Inflammatory macrophage treated with lipopolysaccharide for 1 hour (primary cell): ENCODE results near the gene PTPRC.

Experiments used
- DNase-seq, 2 donors: peaks; one replicate each; pipeline ENCODE4 v3.0.0-alpha.2; 2020 to 2022

The PTPRC gene

DNA sequence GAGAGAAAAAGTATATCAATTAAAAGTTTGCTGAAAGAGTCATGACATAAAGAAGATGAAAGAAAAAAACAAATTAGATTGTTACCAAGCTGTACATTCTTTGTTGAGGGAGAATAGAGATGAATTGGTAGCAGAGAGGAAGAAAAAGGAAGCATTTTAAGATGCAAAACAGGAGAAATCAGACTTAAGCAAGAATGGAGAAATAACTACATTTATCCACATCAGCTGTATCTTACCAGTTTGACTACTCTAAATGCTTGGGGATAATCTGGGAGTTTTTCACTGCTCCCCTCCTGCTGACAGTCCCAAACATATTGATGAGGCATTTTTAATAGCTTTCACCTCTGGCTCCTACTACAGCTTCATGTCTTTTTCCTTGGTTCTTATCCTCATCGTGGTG, 16.8 kb upstream of the PTPRC start:
- peak; percentile 60 to 69 for DNase-seq

DNA sequence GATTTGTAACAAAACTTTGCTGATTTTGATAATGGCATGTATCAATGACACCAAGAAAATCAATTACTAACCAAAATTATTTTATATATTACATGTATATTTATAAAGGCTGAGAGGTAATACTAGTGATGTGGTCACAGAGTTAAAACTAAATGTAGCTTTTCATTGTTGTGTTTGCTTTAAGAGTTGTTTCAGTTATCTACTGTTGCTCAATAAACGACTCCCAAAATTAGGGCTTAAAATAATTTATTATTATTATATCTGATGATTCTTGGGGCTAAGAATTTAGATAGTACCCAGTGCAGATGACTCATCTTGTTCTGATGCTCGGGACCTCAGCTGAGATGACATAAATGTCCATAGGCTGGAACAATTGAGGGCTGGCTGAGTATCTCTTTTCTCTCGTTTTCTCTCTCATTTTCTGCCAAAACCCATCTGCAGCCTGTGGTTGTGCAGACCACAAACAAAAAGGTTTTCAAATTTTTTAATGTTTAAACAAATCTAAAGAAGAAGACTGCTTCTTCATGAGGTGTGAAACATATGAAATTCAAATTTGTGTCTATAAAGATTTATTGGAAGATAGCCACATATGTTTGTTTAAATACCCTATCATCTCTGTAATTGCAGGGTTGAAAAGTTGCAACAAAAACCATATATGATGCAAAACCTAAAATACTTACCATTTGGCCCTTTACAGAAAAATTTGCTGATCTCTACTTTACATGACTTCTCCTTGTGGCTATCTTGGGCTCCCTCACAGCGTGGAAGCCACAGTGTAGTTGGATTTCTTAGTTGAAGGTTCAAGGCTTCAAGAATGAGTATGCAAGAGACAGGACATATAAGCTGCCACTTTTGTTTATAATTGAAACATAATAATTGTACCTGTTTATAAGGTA, 14.8 kb upstream of the PTPRC start:
- DNase-seq, result no peak

DNA sequence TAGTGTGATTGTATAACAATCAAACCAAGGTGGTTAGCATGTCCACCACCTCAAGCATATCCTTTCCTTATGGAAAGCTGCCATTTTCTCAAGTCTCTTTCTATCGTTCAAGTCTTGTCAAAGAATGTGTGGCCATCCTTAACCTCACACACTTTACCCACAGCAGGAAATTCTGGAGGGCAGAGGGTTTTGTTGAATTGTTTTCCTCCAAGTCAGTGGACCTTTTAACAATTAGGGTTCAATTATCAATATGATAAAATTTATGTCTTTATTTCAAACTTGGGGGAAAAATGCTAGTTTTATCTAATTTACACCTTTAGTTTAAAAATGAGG, 14.2 kb upstream of the PTPRC start:
- DNase-seq, result no peak

DNA sequence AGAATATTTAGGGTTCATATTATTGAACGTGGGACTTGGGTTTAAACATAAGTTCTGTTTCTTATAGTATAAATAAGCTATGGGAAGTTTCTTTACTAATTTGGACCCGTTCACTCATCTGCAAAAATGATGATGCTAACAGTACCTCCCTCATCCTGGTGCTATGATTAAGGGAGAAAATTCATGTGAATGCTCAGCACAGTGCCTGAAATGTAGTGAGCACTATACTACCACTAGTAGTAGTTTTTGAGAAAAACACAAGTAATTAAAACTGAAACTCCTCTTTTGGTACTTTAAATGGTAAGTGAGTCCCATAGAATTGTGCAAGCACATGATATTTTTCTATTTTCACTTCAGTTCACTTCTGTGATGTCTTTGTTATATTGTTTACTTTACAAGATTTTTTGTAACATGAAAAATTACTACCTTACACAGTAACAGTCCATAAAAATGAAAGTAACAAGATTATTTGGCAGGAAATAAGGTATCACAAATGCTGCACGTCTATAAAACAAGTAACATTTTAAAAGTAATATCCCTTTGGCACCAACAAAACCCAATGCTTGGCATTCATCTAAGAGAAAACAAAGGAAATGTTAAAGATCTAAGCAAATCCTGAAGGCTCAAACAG, 11.3 kb upstream of the PTPRC start:
- DNase-seq, result no peak

DNA sequence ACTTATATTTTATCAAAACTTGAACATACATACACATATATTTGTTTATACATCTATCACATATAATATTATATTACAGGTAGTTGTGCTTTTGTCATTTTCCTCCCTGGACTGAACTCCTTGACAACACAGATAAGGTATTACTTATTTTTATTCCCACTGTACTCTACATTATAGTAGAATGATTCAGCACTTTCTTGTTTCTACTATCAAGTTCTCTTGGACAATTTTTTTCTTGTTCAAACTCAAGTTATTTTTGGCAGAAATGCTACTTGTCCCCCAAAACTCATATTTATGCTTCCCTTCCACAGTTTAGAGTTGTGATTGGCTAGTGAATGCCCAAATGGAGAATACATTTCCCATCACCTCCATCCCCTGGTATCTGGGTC, 10.8 kb upstream of the PTPRC start:
- no peak for DNase-seq

DNA sequence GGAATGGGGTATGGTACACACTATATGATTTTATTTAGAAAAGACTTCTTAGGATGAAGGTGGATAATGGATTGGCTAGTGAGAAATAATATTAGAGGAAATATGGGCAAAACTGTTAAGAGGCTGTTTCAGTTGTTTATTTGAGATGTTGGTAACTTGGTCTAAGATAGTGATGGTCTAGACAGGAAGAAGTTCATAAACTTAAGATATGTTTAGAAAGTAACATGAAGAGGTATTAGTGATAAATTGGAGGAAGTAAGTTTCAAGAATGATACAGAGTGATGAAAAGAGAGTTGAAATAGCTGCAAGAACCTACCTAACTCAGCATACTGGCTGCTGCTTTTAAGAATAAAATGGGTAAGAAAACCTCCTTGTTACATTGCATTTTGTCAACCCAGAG, 9.2 kb upstream of the PTPRC start:
- no peak for DNase-seq

DNA sequence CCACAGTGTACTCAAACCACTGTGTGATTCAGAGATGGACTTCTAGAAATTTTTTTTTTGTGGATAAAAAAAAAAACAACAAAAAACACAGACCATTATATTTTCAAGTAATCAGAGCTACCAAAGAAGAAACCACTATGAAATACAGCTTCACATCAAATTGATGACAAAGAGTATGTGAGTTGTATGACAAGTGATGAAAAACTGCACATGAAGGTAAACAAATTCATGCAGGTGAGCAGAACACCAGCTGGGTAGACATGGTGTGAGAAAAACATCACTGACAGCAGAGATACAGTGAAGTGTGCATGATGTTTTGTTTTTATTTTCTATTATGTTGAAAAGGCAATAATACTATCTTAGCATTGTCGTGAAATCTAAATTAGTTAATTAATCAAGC, 8.0 kb upstream of the PTPRC start:
- DNase-seq, result no peak

DNA sequence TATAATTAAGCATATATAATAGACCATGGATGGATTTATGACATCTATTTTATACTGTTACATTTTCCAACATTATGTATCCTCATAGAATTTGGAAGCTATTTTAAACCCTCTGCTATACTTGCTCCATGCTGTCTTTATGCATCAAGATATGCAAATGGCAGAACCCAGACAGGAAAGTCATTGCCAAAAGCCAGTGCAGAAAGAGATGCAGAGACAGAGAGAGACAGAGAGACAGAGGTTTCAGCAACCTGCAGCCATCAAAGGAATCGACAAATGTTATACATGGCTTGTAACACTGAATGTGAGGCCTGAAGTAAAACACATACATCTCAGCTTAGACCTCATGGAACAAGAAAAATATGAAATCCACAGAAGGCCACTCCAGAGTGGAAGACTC, 7.5 kb upstream of the PTPRC start:
- no peak for DNase-seq

DNA sequence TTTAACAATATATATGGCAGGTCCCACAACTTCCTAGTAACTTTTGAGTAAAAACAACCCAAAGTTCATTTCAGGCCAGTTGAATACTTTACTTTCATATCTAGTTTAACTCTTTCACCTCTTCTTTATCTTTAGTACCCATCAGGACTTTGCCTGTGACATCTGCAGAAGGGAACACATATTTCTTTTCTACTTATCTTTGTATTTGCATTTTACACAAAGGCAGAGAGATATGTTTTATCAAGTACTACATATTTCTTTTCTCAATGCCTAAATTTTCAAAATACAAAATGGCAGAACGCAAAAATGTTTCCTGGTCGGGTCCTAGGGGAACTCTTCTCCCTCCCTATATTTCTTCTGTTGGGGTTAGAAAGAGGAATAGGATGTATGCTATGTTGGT, 6.8 kb upstream of the PTPRC start:
- DNase-seq, result no peak

DNA sequence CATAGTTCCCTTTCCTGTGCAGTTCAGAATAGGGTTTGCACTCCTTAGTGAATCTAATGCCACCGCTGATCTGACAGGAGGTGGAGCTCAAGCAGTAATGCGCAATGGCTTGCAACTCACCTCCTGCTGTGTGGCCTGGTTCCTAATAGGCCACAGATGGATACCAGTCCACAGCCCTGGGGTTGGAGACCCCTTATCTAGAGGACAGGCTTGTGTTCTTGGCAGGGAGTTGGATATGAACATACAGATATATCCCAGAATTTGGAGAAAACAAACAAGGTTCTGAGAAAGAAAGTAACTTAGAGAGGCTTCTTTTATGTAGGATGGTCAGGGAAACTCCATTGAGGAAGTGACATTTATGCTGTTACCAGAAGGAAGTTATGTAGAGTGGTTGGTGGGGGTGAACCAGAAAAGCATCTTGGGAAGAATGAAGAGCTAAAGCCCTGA, 5.1 kb upstream of the PTPRC start:
- DNase-seq, result peak; percentile 70 to 83

DNA sequence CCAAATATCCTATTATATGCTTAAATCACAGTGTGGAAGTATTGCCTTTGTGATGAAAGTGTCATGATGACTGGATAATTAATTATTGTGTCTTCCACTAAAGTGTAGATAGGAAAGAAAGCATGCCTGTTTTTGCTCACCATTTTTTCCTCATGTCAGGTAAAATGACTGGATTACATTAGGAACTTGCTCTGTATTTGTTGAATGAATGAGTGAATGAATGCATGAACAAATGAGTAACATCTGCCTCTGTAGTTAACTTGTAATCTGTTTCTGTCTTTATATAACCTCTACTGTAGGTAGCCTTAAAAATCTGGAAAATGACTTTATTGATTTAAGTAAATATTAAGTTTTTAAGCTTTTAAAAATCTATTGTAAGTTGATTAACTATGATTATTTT, 2.9 kb upstream of the PTPRC start:
- no peak for DNase-seq

DNA sequence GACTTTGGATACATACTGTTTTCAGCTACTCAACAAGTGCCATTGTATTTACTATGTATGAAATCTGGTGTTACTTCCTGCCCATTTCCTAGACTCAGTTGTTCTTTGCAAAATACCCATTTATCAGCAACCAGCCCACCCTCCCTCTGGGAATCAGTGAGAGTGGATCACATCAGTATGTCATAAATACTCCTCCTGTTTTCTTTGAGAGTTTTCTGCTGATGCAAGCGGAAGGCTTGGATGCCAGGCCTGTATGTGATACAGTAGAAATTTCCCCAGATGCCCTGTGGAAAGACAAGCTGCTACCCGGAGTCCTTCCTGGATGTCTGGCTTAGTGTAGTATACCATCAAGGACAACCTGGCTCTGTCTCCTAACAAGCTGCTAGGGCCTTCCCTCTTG, 2.4 kb upstream of the PTPRC start:
- DNase-seq, result no peak

DNA sequence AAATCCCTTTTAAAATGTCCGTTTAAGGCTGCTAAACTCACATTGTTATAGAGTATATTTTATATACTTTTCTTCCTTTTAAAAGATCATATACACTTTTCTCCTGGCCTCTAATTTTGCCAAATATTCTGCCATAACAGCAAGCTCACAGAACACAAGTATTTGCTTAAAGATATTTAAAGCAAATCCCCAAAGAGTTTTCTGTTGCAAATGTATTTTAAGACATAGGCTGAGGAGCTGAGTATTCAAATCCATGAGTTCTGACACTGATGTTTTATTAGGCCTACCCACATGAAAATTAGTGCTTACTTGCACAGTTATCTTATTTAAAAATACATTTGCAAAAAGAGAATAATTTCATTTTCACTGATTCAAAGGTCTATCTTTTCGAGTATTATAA, 1.7 kb upstream of the PTPRC start:
- no peak for DNase-seq

DNA sequence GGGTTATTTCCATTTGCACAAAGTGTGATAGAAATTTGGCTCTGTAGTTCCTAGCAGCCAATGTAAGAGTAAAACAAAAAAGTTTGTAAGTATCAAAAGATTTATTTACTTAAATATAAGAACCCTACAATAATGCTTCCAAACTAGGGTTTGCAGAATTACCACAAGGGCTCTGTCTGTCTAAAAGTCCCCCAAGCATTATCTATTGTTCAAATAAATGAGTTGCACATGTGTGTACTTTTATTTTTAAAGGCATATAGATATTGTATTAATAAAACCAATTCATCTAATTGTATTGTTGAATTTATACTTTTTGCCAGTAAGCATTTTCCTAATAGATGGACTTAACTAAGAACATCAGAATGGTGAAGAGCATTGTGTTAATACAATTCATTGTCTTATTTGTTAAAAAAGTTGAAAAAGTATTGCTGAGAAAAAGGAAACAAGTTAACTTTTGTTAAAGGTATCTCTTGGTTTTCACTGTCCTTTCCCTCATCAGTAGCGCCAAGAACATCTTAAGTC, 863 bp upstream of the PTPRC start:
- DNase-seq, result no peak

DNA sequence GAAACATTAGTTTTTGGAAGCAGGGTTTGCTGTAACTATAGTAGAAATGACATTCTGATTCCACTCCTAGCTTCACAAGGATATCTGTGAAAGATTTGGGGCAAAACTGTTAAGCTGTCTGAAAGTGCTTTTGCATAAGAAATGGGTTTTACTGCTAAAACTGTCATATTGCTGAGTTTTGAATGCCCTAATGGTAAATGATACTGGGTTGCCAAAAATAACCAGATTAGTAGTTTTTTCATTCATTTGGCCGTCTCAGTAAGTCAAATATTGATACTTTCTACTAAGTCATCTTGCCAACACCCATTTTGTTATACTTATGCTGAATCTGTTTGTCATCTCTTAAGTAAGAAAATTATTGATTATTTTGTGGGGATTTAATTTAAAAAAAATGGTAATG, 399 bp upstream of the PTPRC start:
- no peak for DNase-seq

DNA sequence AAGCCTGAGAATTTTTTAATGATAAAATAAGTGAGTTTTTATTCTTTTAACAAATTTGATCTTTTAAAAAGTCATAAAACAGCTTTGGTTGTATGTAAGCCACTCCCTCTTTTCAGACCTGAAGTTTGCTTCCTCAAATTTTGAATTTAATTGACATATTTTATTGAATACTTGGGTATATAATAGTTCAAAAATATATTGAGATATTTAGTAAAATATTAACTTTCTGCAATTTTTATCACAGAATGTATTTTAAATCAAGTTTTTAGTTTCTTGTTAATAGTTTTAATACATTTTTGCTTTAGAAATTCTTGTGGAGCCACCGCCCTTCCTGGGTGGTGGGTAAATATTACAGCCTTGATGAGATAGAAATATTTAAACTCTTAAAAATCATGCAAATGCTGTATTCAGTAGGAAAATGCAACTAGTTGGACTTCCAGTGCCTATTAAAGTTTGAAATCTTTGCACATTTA, 867 bp downstream of the PTPRC start:
- peak; percentile 45 to 63 for DNase-seq

DNA sequence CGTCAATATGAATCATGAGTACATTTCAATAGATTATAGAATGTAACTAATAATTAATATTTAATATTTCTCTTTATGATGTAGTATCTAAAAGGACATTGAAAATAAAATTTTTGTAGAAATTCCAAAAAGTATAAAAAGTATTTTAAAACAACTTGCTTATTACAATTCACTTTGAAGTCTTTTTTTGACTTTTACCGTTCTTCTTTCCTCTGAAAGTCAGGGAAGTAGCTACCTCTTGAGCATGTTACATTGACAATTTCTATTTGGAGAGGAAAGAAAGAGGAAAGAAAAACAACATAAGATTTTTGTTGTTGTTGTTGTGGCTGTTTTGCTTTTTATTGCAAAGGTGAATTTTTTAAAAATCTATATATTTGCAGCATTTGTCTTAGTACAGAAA, 1.3 kb downstream of the PTPRC start:
- DNase-seq, result peak in 1 of 2 donors; percentile 60

DNA sequence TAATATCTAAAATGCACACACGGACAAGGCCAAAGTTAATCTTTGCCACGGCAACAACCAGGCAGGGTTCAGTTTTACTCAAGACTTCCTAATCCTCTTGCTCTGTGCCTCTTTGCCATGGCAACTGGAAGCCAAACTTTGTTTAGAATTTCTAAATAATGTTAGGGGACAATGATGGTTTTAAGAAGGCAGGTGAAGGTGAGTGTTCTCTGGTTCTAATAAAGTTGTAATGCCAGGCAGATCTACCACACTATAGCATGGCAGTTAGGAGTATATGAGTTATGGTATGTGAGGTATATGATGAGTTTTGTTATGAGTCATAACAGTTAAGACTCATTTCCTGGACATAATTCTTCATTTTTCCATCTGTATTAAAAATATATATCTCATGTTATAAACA, 2.7 kb downstream of the PTPRC start:
- peak; percentile 49 to 64 for DNase-seq

DNA sequence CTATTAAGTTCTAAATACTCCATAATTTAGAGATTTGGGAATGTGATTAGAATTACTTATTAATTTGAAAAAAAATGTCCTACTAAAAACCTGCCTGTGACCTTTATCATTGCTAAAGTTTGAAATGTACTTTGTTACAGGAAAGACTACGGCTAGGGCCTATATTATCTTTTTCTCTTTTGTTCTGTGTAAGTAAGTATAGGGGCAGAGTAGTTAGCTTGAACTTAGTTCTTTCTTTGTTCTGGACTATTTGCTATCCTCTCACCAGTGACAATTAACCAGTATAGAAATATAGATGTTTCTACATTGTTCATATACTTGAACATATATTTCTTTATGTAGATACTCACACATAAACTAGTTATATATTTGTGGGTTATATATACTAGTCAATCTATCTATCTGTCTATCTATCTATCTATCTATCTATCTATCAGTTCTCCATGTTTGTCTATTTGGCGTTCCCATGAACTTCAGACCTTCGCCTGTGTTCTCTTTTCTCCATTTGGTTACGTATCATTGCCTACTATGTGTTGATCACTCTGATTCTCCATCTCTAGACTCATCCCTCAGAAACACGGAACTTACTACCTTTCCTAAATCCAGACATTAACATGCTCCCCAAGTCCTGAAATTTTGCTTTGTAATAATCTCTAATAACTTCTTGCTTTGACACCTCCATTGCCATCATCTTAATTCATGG, 3.3 kb downstream of the PTPRC start:
- no peak for DNase-seq

DNA sequence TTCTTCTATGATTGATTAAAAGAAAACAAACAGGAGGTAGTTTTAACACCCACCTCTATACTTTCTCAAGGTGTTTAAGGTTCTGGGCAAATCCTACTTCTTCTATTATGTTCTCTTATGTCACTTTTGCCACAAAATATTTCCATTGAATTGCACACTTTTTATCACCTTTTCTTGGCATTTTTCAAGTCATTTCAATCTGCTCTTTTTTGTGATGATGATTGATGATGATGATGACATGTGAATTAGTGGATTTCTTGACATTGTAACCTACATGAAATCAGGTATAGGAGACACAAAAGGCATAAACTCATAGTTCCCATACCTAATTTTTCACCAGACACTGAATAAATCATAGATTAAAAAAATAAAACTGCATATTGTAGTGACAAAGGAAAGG, 4.1 kb downstream of the PTPRC start:
- DNase-seq, result no peak

DNA sequence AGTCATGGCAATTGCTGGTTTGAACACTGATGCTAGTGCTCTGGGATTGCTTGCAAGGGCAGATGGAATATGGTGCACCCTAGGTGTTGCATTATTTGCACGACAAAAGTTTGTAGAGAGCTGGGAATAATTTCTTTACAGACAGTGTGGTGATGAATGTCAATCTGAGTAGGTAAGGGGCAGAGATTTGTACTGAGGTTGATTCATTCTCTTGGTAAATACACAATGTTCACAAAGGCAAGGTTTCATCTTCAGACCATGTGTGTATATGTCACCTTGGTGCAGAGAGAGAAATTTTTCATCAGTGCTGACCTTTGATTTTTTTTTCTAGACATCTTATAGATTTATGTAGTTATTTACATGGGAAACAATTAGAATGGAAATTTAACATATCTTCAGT, 5.0 kb downstream of the PTPRC start:
- no peak for DNase-seq

DNA sequence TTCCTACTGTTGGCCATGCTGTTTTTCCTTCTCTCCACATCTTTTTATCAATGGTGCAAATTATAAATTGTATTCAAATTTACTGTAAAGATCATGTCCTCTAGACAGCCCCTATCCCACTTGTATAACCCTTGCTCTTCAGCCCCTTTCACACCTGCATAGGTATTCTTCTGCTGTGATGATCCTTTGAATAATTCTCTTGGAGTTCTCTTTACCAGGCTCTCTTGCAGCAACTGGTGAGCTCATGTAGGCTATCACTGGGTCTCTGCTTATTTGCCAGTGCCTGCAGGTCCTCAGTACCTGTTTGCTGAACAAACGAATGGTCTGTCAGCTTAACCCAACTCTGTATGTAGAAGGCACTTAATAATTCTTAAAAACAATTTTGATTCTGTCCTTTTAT, 8.2 kb downstream of the PTPRC start:
- DNase-seq, result no peak

DNA sequence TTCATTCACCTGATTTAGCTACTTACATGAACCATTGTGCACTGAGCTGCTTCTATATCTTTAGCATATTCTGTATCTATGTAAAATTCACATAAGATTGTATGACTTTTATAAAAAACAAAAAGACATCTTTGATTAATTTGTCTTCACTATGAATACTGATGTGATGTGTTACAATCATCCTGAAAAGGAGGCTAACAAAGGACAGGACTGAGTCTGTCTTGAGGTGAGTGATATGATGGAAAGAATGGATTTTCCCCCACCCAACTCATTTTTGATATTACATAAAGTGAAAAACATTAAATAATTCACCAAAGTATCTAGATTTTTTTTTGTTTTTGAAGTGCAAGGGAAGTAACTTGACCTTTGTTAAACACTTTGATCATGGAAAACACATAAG, 9.8 kb downstream of the PTPRC start:
- DNase-seq, result no peak
